Purkinje cell (primary cell): ENCODE data around the gene RPS4Y2. TPM values are rescaled to one million over a fixed set of nuclear protein-coding genes. Genes with fewer than 3 reads are reported as not detected.

Experiments used
- polyA plus RNA-seq: library from polyadenylated mRNA; unstranded; fragments of >200 nt; fragmentation: Nextera tagmentation; gene quantifications from 2 replicates; pipeline ENCODE4 v1.2.1, GENCODE V29; 2014

The RPS4Y2 gene
- not detected in 2 replicates for polyA plus RNA-seq

GRCh38 chrY:20755808-20756207 lies at the start of gene RPS4Y2:
Gene RPS4Y2, plus strand, starts transcription at chrY:20756108. Its CDS starts 56 bp downstream, at chrY:20756164.

Other genes with a start within 250 kb of the RPS4Y2 start
- 65.7 and 88.6 TPM in 2 replicates for gene EIF1AY, start 180.3 kb upstream of the RPS4Y2 start, polyA plus RNA-seq